GM12891 (cell line): ENCODE results near the gene COX11.

Source experiments
- PAX5 ChIP-seq: IDR thresholded peaks from 2 replicates; pipeline ENCODE4 v1.6.1; 2011; ENCODE audit warnings: low read length, moderate library complexity, mild to moderate bottlenecking; ENCODE audit not compliant: insufficient read depth, severe bottlenecking
- POLR2A ChIP-seq: IDR thresholded peaks from 2 replicates; pipeline ENCODE4 v1.6.1; 2011; ENCODE audit warnings: low read depth, low read length, control low read depth
- POLR2AphosphoS5 ChIP-seq: IDR thresholded peaks from 2 replicates; pipeline ENCODE4 v1.6.1; 2011; ENCODE audit warnings: low read depth, low read length, control low read depth
- POU2F2 ChIP-seq: IDR thresholded peaks from 2 replicates; pipeline ENCODE4 v1.6.1; 2011; ENCODE audit warnings: low read depth, mild to moderate bottlenecking, control low read depth, low read length, moderate library complexity
- TAF1 ChIP-seq: IDR thresholded peaks from 2 replicates; pipeline ENCODE4 v1.6.1; 2011; ENCODE audit warnings: low read depth, low read length, control low read depth

DNA sequence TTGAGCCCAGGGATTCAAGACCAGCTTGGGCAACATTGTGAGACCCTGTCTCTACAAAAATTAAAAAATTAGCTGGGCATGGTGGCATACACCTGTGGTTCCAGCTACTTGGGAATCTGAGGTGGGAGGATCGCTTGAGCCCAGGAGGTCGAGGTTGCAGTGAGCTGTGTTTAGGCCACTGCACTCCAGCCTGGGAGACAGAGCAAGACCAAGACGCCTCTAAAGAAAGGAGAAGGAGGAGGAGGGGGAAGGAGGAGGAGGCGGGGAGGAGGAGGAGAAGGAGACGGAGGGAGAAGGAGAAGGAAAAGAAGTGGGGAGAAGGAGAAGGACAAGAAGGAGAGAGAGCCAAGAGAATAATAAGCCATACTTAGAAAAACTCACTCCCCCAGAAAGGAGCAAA is 36.0 kb upstream of the COX11 start:
- TF ChIP-seq POLR2AphosphoS5 (no peak), POU2F2 (no peak), POLR2A (no peak), TAF1 (no peak), PAX5 (no peak)
